Right atrium auricular region (tissue), 2 donors: ENCODE measurements around the gene PRR5L. TPM values are rescaled to one million over a fixed set of nuclear protein-coding genes. Genes with fewer than 3 reads are reported as not detected.

ENCODE experiments used
- DNase-seq: peaks from one replicate; pipeline ENCODE4 v3.0.0-alpha.2; 2019; ENCODE audit warnings: low spot score
- H3K27ac ChIP-seq, 2 donors: fragments of 200-600 bp; sonication (generic); 1 replicate in 1 of 2; 2 replicates in 1 of 2; pipeline ENCODE4 v1.5.1; 2016 to 2019
- H3K27me3 ChIP-seq, 2 donors: fragments of 200-600 bp; sonication (generic); one replicate each; pipeline versions ENCODE4 v1.5.1 to v1.6.0; 2017 to 2019
- H3K36me3 ChIP-seq: fragments of 200-600 bp; sonication (generic); one replicate; pipeline ENCODE4 v1.5.1; 2016
- H3K4me1 ChIP-seq, 2 donors: fragments of 200-600 bp; sonication (generic); one replicate each; pipeline versions ENCODE4 v1.5.1 to v1.6.0; 2017 to 2019
- H3K4me3 ChIP-seq, 2 donors: fragments of 200-600 bp; sonication (generic); 1 replicate in 1 of 2; 2 replicates in 1 of 2; pipeline ENCODE4 v1.5.1; 2017 to 2019; ENCODE audit warnings: mild to moderate bottlenecking in 1 of 2, moderate library complexity in 1 of 2
- H3K9me3 ChIP-seq, 2 donors: fragments of 200-600 bp; sonication (generic); one replicate each; pipeline ENCODE4 v1.5.1; 2019
- total RNA-seq, 2 donors: library from RNA; depleted of rRNA; stranded (reverse); fragments of >200 nt; gene quantifications; one replicate each; pipeline ENCODE4 v1.1.0, GENCODE V29; 2016
- TF ChIP-seq, protein P1 (sequence below), 2 donors: fragments of 200-600 bp; sonication (generic); IDR thresholded peaks; one replicate each; pipeline ENCODE4 v1.5.1; 2019; ENCODE audit warnings: antibody characterized with exemption in 2 of 2

Gene PRR5L
- total RNA-seq, 2 donors from 2014 or later, result 1.3 to 6.8 TPM

DNA sequence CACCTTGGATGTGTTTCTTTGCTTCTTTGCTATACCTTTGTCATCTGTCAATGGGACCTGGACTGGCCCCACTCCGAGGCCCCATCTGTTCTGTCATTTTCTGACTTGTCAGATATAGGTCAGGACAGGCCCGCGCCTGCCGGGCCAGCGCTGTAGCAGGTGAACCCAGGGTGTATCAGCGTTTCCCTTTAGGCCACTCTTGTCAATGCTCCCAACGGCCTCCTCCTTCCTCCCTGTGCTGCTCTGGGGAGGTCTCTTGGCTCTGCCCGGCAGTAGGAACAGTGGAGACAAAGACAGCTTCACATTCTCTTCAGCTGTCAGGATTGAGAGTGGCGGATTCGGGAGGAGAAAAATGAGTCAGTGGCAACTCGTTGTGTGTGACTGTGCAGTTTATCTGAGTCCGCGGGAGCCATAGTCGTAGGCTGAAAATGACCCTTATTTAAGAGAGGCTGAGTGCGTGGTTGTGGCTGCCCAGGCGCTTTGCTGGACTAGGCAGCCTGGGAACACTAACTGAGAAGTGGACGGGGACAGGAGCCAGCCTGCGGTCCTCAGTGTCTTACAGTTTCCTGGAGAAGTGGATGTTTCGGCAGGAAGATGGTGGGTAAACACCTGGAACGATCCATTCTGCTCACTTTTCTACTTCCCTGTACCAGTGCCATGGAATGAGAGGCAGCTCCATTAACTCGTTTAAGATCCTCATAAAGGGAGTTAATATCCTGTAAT, 102.3 kb downstream of the PRR5L start:
- no peaks in the 10 kb centered on the region for H3K9me3 ChIP-seq
- H3K36me3 ChIP-seq, result no peaks in the 10 kb centered on the region
- H3K4me1 ChIP-seq, result peaks cover 0 to 7% of the 10 kb centered on the region in 2 donors
- H3K27ac ChIP-seq, result no peak overlapping the region
- TF ChIP-seq, protein P1, sequence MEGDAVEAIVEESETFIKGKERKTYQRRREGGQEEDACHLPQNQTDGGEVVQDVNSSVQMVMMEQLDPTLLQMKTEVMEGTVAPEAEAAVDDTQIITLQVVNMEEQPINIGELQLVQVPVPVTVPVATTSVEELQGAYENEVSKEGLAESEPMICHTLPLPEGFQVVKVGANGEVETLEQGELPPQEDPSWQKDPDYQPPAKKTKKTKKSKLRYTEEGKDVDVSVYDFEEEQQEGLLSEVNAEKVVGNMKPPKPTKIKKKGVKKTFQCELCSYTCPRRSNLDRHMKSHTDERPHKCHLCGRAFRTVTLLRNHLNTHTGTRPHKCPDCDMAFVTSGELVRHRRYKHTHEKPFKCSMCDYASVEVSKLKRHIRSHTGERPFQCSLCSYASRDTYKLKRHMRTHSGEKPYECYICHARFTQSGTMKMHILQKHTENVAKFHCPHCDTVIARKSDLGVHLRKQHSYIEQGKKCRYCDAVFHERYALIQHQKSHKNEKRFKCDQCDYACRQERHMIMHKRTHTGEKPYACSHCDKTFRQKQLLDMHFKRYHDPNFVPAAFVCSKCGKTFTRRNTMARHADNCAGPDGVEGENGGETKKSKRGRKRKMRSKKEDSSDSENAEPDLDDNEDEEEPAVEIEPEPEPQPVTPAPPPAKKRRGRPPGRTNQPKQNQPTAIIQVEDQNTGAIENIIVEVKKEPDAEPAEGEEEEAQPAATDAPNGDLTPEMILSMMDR (IDR thresholded peaks at IDR 0.05), result no peak
- no peaks in the 10 kb centered on the region for H3K27me3 ChIP-seq
- no peak for DNase-seq
- H3K4me3 ChIP-seq, result no peak overlapping the region

DNA sequence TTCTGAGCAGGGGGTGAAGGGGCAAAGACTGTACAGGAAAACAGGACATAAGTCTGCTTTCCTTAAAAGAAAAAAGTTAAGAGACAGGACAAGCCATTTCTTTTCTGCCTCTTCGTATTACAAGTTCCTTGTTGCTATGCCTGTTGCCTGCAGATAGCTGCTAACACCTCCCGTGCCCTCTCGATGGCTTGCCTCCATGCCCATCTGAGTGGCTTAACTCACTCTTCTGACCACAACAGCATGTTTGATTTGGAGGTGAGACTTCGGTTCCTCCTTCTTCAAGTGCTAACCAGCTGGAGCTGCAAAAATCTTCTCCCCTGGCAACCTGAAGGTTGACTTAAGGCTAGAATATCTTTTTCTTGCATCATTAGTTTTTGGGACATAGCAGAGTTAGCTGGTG, 103.1 kb downstream of the PRR5L start:
- Histone ChIP-seq H3K36me3 (no peaks in the 10 kb centered on the region), H3K4me3 (no peak overlapping the region), H3K4me1 (peaks cover 0 to 7% of the 10 kb centered on the region in 2 donors), H3K9me3 (no peaks in the 10 kb centered on the region), H3K27me3 (no peaks in the 10 kb centered on the region), H3K27ac (no peak overlapping the region)
- TF ChIP-seq, protein P1 (IDR thresholded peaks at IDR 0.05), result no peak
- DNase-seq, result no peak

DNA sequence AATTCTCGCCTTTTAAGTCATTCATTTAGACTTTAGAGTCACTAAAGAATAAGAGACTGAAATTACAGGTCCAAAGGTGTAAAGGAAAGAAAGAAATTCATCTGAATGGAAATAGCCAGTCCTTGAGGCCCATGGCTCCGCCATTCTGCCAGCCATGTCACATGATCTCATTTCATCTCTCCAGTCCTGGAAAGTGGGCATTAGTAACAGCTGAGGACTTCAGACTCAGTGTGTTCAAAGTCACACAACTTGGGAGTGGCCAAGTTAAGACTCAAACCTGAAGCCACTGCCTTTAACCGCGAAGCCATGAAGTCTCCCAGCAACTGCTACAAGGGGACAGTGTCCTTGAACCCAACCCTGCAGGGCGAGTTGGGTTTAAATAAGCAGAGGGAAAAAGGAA, 103.7 kb downstream of the PRR5L start:
- no peak overlapping the region for H3K27ac ChIP-seq
- TF ChIP-seq, protein P1 (IDR thresholded peaks at IDR 0.05), result no peak
- H3K9me3 ChIP-seq, result no peaks in the 10 kb centered on the region
- no peaks in the 10 kb centered on the region for H3K36me3 ChIP-seq
- H3K4me1 ChIP-seq, result peaks cover 0 to 7% of the 10 kb centered on the region in 2 donors
- H3K4me3 ChIP-seq, result no peak overlapping the region
- no peaks in the 10 kb centered on the region for H3K27me3 ChIP-seq
- DNase-seq, result no peak

DNA sequence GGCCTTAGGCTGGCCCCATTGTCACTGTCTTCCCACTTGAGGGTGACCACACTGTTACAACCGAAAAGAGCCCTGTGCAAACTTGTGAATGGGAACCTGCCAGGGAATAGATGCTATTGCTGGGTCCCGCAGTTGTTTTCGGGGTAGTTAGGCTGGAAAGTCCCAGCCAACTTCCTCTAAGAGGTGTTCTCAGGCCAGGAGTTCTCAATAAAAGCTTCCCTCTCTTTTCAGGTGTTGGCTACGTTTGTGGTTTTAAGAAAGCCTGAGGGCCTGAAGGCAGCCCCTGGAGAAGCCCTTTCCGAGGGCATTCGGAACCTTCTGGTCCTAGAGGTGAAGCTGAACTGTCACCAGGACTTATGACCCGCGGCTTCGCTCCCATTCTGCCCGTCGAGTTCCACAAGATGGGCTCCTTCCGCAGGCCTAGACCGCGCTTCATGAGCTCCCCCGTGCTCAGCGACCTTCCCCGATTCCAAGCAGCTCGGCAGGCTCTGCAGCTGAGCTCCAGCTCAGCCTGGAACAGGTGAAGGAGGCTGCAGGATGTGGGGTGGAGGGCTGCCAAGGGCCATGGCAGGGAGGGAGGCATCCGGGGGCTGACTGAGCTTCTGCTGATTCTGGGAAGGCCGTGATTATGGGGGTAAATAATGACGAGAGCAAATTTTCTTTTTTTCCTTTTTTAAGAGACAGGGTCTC, 104.8 kb downstream of the PRR5L start:
- H3K36me3 ChIP-seq, result no peaks in the 10 kb centered on the region
- no peak for DNase-seq

DNA sequence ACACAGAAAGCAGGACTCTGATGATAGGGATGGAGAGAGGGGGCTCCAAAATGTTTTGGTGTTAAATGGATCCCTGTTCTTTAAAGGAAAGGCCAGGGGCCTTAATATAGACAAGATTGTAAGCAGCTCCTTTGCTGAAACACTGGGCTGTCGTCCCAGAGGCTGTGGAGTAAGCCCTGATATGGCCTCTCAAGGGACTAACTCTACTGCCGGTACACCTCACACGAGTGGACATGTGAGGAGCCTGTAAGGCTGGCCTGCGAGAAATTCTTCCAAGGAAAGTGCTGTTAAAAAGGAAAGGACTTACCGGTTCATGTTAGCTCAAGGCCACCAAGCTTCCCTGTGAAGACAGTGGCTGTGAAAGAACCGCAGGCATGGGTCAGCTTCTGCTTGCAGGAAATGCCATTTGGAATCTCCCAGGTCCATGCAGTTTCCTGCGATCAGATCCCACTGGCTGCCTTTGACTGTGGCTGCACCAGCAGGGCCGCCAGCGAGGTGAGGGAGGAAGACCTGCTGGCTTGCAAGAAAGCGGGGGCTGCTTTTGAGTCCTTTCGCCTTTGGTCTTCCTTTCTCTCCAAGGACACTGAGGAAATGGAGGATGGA, 106.6 kb downstream of the PRR5L start:
- Histone ChIP-seq H3K4me1 (peaks cover 0 to 7% of the 10 kb centered on the region in 2 donors), H3K4me3 (no peak overlapping the region), H3K27ac (no peak overlapping the region), H3K9me3 (no peaks in the 10 kb centered on the region), H3K27me3 (no peaks in the 10 kb centered on the region), H3K36me3 (no peaks in the 10 kb centered on the region)
- TF ChIP-seq, protein P1 (IDR thresholded peaks at IDR 0.05), result no peak
- no peak for DNase-seq

More for the DNA sequence above, 104.8 kb downstream of the PRR5L start:
- Histone ChIP-seq H3K27ac (no peak overlapping the region), H3K4me3 (no peak overlapping the region), H3K27me3 (no peaks in the 10 kb centered on the region), H3K4me1 (peaks cover 0 to 7% of the 10 kb centered on the region in 2 donors), H3K9me3 (no peaks in the 10 kb centered on the region)
- TF ChIP-seq, protein P1 (IDR thresholded peaks at IDR 0.05), result no peak
